ENCODE results near the gene GPR160.

DNA sequence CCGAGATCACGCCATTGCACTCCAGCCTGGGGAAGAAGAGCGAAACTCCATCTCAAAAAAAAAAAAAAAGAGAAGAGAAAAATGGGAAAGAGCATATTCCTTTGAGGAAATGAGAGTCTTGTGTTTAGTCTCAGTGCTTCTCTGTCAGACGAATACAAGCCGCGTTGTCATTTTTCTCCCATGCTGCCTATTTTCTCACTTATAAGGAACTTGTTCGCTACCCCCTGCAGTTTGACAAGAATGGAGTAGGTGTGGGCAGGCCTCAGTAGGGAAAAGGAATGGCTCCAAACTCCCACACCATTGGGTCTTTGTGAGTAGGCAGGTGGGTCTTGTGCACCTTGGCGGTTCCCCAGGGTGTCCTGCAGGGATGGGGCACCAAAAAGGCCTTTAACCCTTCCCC lies 6.5 kb downstream of the GPR160 start:
- TF ChIP-seq EP300 (IDR thresholded peaks at IDR 0.05) = no peak
- no peak for TF ChIP-seq POLR2A (IDR thresholded peaks at IDR 0.05)
- TF ChIP-seq, protein P1, sequence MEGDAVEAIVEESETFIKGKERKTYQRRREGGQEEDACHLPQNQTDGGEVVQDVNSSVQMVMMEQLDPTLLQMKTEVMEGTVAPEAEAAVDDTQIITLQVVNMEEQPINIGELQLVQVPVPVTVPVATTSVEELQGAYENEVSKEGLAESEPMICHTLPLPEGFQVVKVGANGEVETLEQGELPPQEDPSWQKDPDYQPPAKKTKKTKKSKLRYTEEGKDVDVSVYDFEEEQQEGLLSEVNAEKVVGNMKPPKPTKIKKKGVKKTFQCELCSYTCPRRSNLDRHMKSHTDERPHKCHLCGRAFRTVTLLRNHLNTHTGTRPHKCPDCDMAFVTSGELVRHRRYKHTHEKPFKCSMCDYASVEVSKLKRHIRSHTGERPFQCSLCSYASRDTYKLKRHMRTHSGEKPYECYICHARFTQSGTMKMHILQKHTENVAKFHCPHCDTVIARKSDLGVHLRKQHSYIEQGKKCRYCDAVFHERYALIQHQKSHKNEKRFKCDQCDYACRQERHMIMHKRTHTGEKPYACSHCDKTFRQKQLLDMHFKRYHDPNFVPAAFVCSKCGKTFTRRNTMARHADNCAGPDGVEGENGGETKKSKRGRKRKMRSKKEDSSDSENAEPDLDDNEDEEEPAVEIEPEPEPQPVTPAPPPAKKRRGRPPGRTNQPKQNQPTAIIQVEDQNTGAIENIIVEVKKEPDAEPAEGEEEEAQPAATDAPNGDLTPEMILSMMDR (IDR thresholded peaks at IDR 0.05) = no peak

Measured in tibial nerve (tissue), 4 donors.